IPS-18c (cell line): ENCODE results near the gene IMP4.

Source experiments
- H3K4me3 ChIP-seq: 2 replicates; pipeline ENCODE4 v1.7.0; 2013; ENCODE audit warnings: low read depth, mild to moderate bottlenecking, low read length, moderate library complexity; ENCODE audit not compliant: insufficient read depth
- H3K9me3 ChIP-seq: one replicate; pipeline ENCODE4 v1.6.1; 2013; ENCODE audit warnings: mild to moderate bottlenecking, low read length, moderate library complexity; ENCODE audit not compliant: control insufficient read depth, insufficient read depth

Gene IMP4

GRCh38 chr2:130349174-130349573 lies 6.5 kb downstream of the IMP4 start:
- H3K9me3 ChIP-seq: no peaks in the 10 kb centered on the region

GRCh38 chr2:130351711-130352110 lies 9.0 kb downstream of the IMP4 start:
- H3K9me3 ChIP-seq: peaks cover 2% of the 10 kb centered on the region
- no peak overlapping the region for H3K4me3 ChIP-seq

More at GRCh38 chr2:130349174-130349573, 6.5 kb downstream of the IMP4 start:
- H3K4me3 ChIP-seq: no peak overlapping the region

- H3K4me3 ChIP-seq: no peak overlapping the region
- H3K9me3 ChIP-seq: peaks cover 2% of the 10 kb centered on the region
These were observed 9.5 kb downstream of the IMP4 start for GRCh38 chr2:130352237-130352636.

- Histone ChIP-seq H3K4me3 (no peak overlapping the region), H3K9me3 (peaks cover 2% of the 10 kb centered on the region)
These were observed 10.8 kb downstream of the IMP4 start for GRCh38 chr2:130353291-130354138.

DNA sequence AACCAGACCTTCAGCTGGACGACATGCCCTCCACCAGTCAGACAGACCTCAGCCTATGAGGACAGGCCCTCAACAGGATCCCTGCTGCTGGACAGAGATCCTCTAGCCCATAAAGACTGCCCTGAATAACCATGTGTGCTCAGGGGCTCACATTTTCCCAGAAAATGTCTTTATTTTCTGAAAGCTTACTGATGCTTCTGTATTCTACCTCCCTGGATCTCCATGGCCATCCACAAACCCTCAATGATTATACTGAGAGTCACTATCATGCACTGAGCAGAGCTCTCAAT lies 11.4 kb downstream of the IMP4 start:
- Histone ChIP-seq H3K9me3 (peaks cover 2% of the 10 kb centered on the region), H3K4me3 (no peak overlapping the region)

DNA sequence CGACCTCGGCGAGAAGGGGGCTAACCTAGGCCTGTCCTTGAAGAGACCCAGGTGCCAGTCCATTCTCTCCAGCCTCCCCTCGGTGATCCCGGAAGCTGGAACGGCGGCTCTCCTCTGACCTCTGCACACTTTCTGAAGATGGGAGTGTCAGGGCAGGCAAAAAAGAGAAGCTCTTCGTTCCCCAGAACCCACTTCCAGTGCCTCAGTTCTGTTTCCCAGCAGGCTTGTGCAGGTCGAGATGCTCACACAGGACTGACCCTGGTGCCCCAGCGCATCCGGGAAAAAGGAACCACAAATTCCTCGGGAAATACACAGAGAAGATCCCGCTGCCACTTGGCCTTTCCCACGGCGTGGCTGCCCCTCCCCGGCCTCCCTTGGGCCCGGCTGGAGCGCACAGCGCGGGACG lies 12.5 kb downstream of the IMP4 start:
- H3K9me3 ChIP-seq: peaks cover 2% of the 10 kb centered on the region
- peak overlapping the region; percentile 71 for H3K4me3 ChIP-seq

- peaks cover 2% of the 10 kb centered on the region for H3K9me3 ChIP-seq
- H3K4me3 ChIP-seq: peak within 1 kb of the TSS; percentile 71
These were observed 13.1 kb downstream of the IMP4 start, which contains the start of gene PTPN18 for GRCh38 chr2:130355578-130356431. Gene PTPN18 (plus strand): TSS chr2:130356056. CDS start chr2:130356108, 52 bp downstream.

GRCh38 chr2:130357864-130358263 lies 15.2 kb downstream of the IMP4 start:
- peaks cover 2% of the 10 kb centered on the region for H3K9me3 ChIP-seq
- no peak overlapping the region for H3K4me3 ChIP-seq

DNA sequence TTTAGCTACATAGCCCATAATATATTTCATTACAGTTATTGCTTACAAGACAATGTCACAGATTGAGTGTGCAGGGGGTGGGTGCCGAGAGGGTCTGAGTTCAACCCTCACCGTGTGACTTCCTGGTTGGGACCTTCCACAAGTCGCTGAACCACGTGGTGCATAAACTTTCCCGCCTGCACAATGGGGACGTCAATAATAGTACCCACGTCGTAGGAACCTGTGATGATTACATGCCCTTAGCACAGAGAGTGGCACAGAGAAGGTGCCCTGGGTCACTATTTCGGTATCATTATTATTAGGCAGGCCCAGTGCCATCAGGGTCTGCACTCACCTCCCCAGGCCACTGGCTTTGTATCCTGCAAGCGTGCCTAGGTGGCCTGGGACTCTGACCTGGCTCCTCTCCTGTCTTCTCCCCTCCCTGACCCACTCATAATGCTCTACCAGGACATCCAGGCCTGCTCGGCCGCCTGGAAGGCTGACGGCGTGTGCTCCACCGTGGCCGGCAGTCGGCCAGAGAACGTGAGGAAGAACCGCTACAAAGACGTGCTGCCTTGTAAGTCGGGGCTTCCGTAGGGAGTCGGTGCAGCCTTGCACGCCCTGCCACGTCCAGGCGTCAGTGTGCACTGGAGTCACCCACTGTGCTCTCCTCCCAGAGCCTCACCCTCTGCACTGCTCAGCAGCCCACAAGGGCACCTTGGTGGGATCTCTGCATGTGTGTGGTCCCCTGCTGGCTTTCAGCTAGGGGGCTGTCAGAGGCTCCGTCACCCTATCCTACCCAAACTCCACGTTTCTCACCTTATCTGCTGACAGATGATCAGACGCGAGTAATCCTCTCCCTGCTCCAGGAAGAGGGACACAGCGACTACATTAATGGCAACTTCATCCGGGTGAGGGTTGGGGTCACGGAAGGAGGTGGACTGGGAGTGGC lies 16.0 kb downstream of the IMP4 start:
- Histone ChIP-seq H3K4me3 (no peak overlapping the region), H3K9me3 (peaks cover 2% of the 10 kb centered on the region)

DNA sequence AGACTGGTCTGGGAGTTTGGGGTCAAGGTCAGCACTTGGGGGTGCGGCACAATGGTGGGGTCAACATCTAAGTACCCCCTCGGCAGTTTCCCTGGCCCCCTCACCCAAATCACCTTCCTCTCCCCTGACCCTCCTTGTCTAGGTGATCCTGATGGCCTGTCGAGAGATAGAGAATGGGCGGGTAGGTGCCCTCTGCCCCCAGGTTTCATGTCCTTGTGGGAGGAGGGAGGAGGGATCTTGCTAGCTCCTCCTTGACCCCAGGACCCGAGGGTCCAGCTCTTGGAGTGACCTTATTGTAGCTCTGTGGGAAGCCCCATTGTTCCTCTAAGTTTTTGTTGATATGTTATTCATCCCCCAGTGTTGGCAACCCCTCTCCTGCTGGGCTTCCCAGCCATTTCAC lies 16.8 kb downstream of the IMP4 start:
- Histone ChIP-seq H3K4me3 (no peak overlapping the region), H3K9me3 (peaks cover 2% of the 10 kb centered on the region)

DNA sequence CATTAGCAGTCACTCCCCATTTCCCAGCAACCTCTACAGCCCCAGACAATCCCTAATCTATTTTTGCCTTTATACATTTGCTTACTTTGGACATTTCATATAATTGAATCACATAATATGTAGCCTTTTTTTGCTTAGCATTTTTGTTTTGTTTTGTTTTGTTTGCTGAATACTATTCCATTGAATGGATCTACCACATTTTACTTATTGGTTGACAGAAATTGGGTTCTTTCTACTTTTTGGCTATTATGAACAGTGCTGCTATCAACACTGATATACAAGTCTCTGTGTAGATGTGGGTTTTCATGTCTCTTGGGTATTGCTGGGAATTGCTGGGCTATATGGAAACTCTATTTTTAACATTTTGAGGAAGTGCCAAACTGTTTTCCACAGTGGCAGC lies 20.8 kb downstream of the IMP4 start:
- H3K4me3 ChIP-seq: no peak overlapping the region
- no peaks in the 10 kb centered on the region for H3K9me3 ChIP-seq

- H3K4me3 ChIP-seq: no peak overlapping the region
- H3K9me3 ChIP-seq: no peaks in the 10 kb centered on the region
These were observed 22.4 kb downstream of the IMP4 start for GRCh38 chr2:130365075-130365474.

DNA sequence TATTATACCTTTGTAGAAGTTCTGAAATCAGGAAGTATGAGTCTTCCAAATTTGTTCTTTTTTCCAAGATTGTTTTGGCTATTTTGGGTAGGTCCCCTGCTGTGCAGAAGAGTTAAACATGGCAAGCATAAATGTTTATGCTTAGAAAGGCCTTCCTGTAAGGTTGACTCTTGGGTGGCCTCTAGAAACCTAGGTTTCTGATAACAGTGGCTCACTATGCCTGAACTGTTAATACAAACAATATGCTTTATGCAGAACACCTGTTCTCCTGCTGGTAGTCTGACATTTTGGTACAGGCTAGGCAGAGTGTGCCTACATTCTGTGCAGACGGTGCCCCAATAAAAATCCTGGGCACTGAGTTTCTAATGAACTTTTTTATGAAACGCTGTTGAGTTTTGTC lies 23.3 kb downstream of the IMP4 start:
- Histone ChIP-seq H3K9me3 (no peaks in the 10 kb centered on the region), H3K4me3 (no peak overlapping the region)

DNA sequence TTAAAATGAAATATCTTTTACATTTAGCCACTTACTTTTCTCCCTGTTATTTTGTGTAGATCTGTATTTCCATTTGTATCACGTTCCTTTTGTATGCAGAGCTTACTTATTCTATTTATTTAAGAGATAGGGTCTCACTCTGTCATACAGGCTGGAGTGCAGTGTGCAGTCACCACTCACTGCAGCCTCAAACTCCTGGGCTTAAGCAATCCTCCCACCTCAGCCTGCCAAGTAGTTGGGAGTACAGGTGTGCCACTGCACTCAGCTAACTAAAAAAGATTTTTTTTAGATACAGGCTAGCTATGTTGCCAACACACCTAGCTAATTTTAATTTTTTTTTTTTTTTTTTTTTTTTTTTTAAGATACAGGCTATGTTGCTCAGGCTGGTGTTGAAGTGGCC lies 24.0 kb downstream of the IMP4 start:
- no peaks in the 10 kb centered on the region for H3K9me3 ChIP-seq

GRCh38 chr2:130368786-130369185 lies 26.1 kb downstream of the IMP4 start:
- Histone ChIP-seq H3K4me3 (no peak overlapping the region), H3K9me3 (no peaks in the 10 kb centered on the region)

More for the DNA sequence above, 24.0 kb downstream of the IMP4 start:
- H3K4me3 ChIP-seq: no peak overlapping the region

GRCh38 chr2:130369311-130369964 lies 26.7 kb downstream of the IMP4 start:
- H3K9me3 ChIP-seq: no peaks in the 10 kb centered on the region
- no peak overlapping the region for H3K4me3 ChIP-seq

DNA sequence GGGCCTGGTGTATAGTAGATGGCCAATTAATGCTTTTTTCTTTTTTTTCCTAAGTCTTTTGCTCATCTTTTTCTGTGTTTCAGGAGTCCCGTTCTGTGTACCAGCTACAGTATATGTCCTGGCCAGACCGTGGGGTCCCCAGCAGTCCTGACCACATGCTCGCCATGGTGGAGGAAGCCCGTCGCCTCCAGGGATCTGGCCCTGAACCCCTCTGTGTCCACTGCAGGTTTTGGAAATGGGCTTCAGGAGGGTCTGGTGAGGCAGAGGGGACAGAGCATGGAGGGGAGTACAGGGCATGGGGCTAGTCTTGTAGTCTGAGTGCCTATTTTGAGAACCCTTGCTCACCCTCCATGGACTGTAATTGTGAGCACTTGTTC lies 27.3 kb downstream of the IMP4 start:
- H3K9me3 ChIP-seq: no peaks in the 10 kb centered on the region
- H3K4me3 ChIP-seq: no peak overlapping the region
